SK-N-SH (cell line): ENCODE results near the gene ZFHX3.

ENCODE experiments used
- CTCF ChIP-seq: fragments of 200-600 bp; sonication (generic); IDR thresholded peaks from 2 replicates; pipeline ENCODE4 v1.6.1; 2017; ENCODE audit warnings: antibody characterized with exemption, mild to moderate bottlenecking, moderate library complexity
- ELF1 ChIP-seq: IDR thresholded peaks from 2 replicates; pipeline ENCODE4 v1.4.0; 2012
- FOXJ3 ChIP-seq: sonication (generic); formaldehyde crosslinking; IDR thresholded peaks from 2 replicates; pipeline ENCODE4 v1.5.1; 2020; ENCODE audit warnings: mild to moderate bottlenecking, missing genetic modification reagents
- GABPA ChIP-seq: IDR thresholded peaks from 2 replicates; pipeline ENCODE4 v1.4.0; 2012; ENCODE audit warnings: low read depth, mild to moderate bottlenecking
- JUND ChIP-seq: IDR thresholded peaks from 2 replicates; pipeline ENCODE4 v1.4.0; 2012
- REST ChIP-seq: IDR thresholded peaks from 2 replicates; pipeline ENCODE4 v1.6.1; 2012; ENCODE audit warnings: mild to moderate bottlenecking, low read depth, low read length, moderate library complexity
- RXRA ChIP-seq: IDR thresholded peaks from 2 replicates; pipeline ENCODE4 v1.4.0; 2012; ENCODE audit warnings: low read depth, mild to moderate bottlenecking, borderline replicate concordance
- SMC3 ChIP-seq: IDR thresholded peaks from 2 replicates; pipeline ENCODE4 v1.6.1; 2012; ENCODE audit warnings: low read depth, low read length, improper control_type of control experiment
- TEAD4 ChIP-seq: IDR thresholded peaks from 2 replicates; pipeline ENCODE4 v1.4.0; 2012; ENCODE audit warnings: mild to moderate bottlenecking, borderline replicate concordance; ENCODE audit not compliant: insufficient read depth
- USF2 ChIP-seq: fragments of 150-350 bp; IDR thresholded peaks from 2 replicates; pipeline ENCODE4 v1.6.1; 2017; ENCODE audit warnings: antibody characterized with exemption, low read length, low read depth, borderline replicate concordance
- TF ChIP-seq, protein P1 (sequence below): IDR thresholded peaks from 2 replicates; pipeline ENCODE4; 2012

DNA sequence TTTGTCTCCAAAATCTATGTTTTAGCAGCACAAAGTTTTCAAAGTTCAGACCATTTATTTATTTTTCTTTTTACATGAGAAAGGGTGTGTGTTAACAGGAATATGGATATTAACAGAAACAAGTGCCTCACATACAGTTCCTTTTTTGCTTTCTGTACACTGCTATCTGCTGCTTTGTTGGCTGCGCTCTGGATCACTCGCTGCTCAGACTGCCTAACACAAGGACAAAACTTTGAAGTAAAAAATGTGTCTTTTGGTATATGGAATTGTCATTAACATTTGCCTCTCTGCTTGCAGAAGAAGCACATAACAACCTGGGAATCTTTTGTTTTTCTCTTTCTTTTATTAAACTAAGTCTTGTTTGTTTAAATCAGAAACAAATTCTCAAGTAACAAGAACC, 262.8 kb downstream of the ZFHX3 start:
- no peak for TF ChIP-seq USF2
- no peak for TF ChIP-seq CTCF
- no peak for TF ChIP-seq ELF1
- TF ChIP-seq JUND = no peak
- no peak for TF ChIP-seq RXRA
- no peak for TF ChIP-seq REST
- TF ChIP-seq SMC3 = no peak
- no peak for TF ChIP-seq GABPA
- TF ChIP-seq FOXJ3 (CRISPR knock-in tag) = no peak
- no peak for TF ChIP-seq TEAD4
- TF ChIP-seq, protein P1, sequence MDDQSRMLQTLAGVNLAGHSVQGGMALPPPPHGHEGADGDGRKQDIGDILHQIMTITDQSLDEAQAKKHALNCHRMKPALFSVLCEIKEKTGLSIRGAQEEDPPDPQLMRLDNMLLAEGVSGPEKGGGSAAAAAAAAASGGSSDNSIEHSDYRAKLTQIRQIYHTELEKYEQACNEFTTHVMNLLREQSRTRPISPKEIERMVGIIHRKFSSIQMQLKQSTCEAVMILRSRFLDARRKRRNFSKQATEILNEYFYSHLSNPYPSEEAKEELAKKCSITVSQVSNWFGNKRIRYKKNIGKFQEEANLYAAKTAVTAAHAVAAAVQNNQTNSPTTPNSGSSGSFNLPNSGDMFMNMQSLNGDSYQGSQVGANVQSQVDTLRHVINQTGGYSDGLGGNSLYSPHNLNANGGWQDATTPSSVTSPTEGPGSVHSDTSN = no peak
